Mesendoderm (in vitro differentiated cells): ENCODE results near the gene ZNF763.

Source experiments
- DNase-seq: peaks from one replicate; pipeline ENCODE4 v3.0.0; 2013
- H2AK5ac ChIP-seq: 2 replicates; pipeline ENCODE4 v1.6.1; 2013; ENCODE audit warnings: low read length, inconsistent platforms
- H2BK120ac ChIP-seq: 2 replicates; pipeline ENCODE4 v1.6.1; 2013; ENCODE audit warnings: low read depth, mild to moderate bottlenecking, low read length, moderate library complexity, mixed read lengths
- H2BK15ac ChIP-seq: replicated peaks from 2 replicates; pipeline ENCODE4 v1.6.1; 2013; ENCODE audit warnings: low read depth, mild to moderate bottlenecking, moderate library complexity
- H2BK5ac ChIP-seq: 2 replicates; pipeline ENCODE4 v1.6.1; 2013; ENCODE audit warnings: low read length, inconsistent platforms
- H3K18ac ChIP-seq: 2 replicates; pipeline ENCODE4 v1.6.1; 2013; ENCODE audit warnings: mild to moderate bottlenecking, low read length, mixed read lengths
- H3K23ac ChIP-seq: one replicate; pipeline ENCODE4 v1.6.1; 2013; ENCODE audit warnings: low read length
- H3K27ac ChIP-seq: 2 replicates; pipeline ENCODE4 v1.5.1; 2013; ENCODE audit warnings: low read depth, mild to moderate bottlenecking, inconsistent platforms, low read length, moderate library complexity
- H3K27me3 ChIP-seq: 2 replicates; pipeline ENCODE4 v1.6.1; 2013; ENCODE audit warnings: low read length, control low read depth, mild to moderate bottlenecking, inconsistent platforms; ENCODE audit not compliant: insufficient read depth, poor library complexity
- H3K36me3 ChIP-seq: 2 replicates; pipeline ENCODE4 v1.6.1; 2013; ENCODE audit warnings: low read length, inconsistent platforms; ENCODE audit not compliant: control insufficient read depth, insufficient read depth
- H3K4ac ChIP-seq: one replicate; pipeline ENCODE4 v1.6.1; 2013; ENCODE audit warnings: low read depth, mild to moderate bottlenecking, low read length, moderate library complexity
- H3K4me1 ChIP-seq: 2 replicates; pipeline ENCODE4 v1.6.1; 2013; ENCODE audit warnings: low read depth, low read length, inconsistent platforms; ENCODE audit not compliant: control insufficient read depth
- H3K4me2 ChIP-seq: 2 replicates; pipeline ENCODE4 v1.6.1; 2013; ENCODE audit warnings: low read length
- H3K4me3 ChIP-seq: 2 replicates; pipeline ENCODE4 v1.5.1; 2013; ENCODE audit warnings: mild to moderate bottlenecking, low read length
- H3K56ac ChIP-seq: one replicate; pipeline ENCODE4 v1.6.1; 2013; ENCODE audit warnings: low read length
- H3K79me1 ChIP-seq: 2 replicates; pipeline ENCODE4 v1.6.1; 2013; ENCODE audit warnings: low read length, inconsistent platforms
- H3K79me2 ChIP-seq: 2 replicates; pipeline ENCODE4 v1.6.1; 2013; ENCODE audit warnings: mild to moderate bottlenecking, low read length; ENCODE audit not compliant: control insufficient read depth, insufficient read depth
- H3K9ac ChIP-seq: 2 replicates; pipeline ENCODE4 v1.6.1; 2013; ENCODE audit warnings: low read length, inconsistent platforms
- H4K5ac ChIP-seq: one replicate; pipeline ENCODE4 v1.6.1; 2013; ENCODE audit warnings: low read length
- H4K8ac ChIP-seq: one replicate; pipeline ENCODE4 v1.6.1; 2013; ENCODE audit warnings: low read depth, mild to moderate bottlenecking, control low read depth, low read length, moderate library complexity
- WGBS: extraction: QIAGEN DNeasy Blood & Tissue Kit; methylation state at CpG from one replicate; pipeline ENCODE4 v1.1.7; 2013; ENCODE audit warnings: low lambda C conversion rate, missing lambda C conversion rate; ENCODE audit not compliant: insufficient coverage; ENCODE audit errors: extremely low coverage; 5-methylcytosine and 5-hydroxymethylcytosine counted together

The ZNF763 gene

DNA sequence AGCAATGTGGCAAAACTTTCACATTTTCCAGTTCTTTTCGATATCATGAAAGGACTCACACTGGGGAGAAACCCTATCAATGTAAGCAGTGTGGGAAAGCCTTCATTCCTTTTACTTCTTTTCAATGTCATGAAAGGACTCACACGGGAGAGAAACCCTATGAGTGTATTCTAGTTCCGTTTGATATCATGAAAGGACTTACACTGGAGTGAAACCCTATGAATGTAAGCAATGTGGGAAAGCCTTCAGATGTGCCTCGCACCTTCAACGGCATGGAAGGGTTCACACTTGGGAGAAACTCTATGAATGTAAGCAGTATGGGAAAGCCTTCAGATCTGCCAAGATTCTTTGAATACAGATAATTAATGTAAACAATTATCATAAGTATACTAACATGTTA, 14.5 kb upstream of the ZNF763 start:
- H3K79me1 ChIP-seq, result no peaks in the 10 kb centered on the region
- H2BK15ac ChIP-seq, result no peak overlapping the region
- H3K4me3 ChIP-seq, result peak overlapping the region; percentile 56
- H3K27me3 ChIP-seq, result no peaks in the 10 kb centered on the region
- no peaks in the 10 kb centered on the region for H3K4me1 ChIP-seq
- no peak for DNase-seq
- no peak overlapping the region for H3K18ac ChIP-seq
- no peak overlapping the region for H3K23ac ChIP-seq
- no peak overlapping the region for H2AK5ac ChIP-seq
- no CpG with 5 or more reads among the region's 5 CpGs for WGBS
- no peak overlapping the region for H3K27ac ChIP-seq
- H3K4me2 ChIP-seq, result no peak overlapping the region
- H3K4ac ChIP-seq, result no peak overlapping the region
- no peak overlapping the region for H3K56ac ChIP-seq
- H3K9ac ChIP-seq, result no peak overlapping the region
- H2BK120ac ChIP-seq, result no peak overlapping the region
- H3K79me2 ChIP-seq, result no peaks in the 10 kb centered on the region
- no peak overlapping the region for H4K8ac ChIP-seq
- no peak overlapping the region for H2BK5ac ChIP-seq
- no peak overlapping the region for H4K5ac ChIP-seq
- peaks cover 17% of the 10 kb centered on the region for H3K36me3 ChIP-seq

DNA sequence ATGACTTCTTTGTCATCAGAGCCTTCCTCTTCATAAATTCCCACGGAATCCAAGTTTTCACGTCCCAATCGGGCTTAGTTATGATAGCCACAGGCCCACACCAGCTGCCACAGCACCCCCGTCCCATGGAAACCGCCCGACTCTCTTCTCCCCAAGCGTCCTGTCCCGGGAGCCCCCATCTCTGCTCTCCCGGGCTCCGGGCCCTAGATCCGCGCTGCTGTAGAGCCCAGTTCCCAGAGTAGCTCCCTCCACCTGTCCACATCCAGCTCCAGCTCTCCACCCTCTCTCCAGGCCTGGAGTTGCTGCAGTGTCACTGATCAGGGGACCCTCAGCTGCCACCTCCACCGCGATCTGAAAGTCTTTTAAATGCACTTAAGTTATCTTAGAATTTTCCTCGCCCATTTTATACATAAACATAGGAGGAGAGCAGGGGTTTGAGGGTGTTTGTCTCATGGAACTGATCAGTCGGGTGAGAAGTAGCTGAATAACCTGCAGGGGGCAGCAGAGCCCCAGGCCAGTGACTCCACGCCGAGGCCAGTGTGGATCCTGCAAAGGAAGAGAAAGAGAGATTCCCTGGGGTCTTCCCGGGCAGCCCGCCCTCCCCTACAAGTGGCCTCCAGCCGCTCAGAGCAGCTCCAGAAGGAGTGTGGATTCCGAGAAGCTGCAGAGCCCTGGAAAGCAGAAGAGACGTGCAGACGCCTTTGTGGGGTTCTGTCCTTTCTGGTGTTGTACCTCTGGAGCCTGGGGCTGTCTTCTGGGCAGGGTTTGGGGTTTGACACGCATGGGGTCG, 1.1 kb upstream of the ZNF763 start:
- Histone ChIP-seq H3K9ac (no peak overlapping the region), H3K4me1 (no peaks in the 10 kb centered on the region), H2BK5ac (no peak overlapping the region), H3K4me3 (no peak overlapping the region), H3K4ac (no peak overlapping the region), H2BK120ac (no peak overlapping the region), H3K36me3 (no peaks in the 10 kb centered on the region), H2AK5ac (no peak overlapping the region), H3K79me2 (no peaks in the 10 kb centered on the region), H3K27ac (no peak overlapping the region), H3K79me1 (no peaks in the 10 kb centered on the region), H4K5ac (no peak overlapping the region), H3K4me2 (no peak overlapping the region), H3K27me3 (no peaks in the 10 kb centered on the region), H2BK15ac (no peak overlapping the region), H3K18ac (no peak overlapping the region), H3K56ac (peak overlapping the region; percentile 68), H4K8ac (no peak overlapping the region), H3K23ac (no peak overlapping the region)
- peak; percentile 87 for DNase-seq
- no CpG with 5 or more reads among the region's 26 CpGs for WGBS

DNA sequence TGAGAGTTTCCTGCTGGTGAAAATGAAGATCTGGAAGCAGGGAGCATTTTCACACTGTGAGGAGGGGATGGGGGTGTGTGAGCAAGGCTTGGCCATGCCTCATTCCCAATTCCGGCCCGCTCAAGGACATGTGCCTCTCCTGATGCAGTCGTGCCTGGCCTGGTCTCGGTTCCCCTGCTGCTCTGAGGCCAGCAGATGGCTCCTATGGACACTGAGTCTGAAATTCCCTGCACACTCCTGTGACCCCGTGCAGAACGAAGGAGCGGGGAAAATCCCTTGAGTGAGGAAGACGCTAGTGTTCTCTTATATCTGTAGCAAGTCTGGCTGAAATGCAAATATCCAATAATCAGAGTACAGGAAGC, 363 bp upstream of the ZNF763 start:
- no CpG with 5 or more reads among the region's 8 CpGs for WGBS
- Histone ChIP-seq H3K27ac (no peak overlapping the region), H3K23ac (no peak overlapping the region), H2BK15ac (no peak overlapping the region), H3K79me1 (no peaks in the 10 kb centered on the region), H3K79me2 (no peaks in the 10 kb centered on the region), H4K8ac (no peak overlapping the region), H3K4me3 (no peak overlapping the region), H3K18ac (no peak overlapping the region), H4K5ac (no peak overlapping the region), H3K9ac (peak overlapping the region; percentile 30), H3K4ac (no peak overlapping the region), H2AK5ac (no peak overlapping the region), H2BK120ac (no peak overlapping the region), H3K27me3 (no peaks in the 10 kb centered on the region), H3K4me2 (peak overlapping the region; percentile 33), H2BK5ac (no peak overlapping the region), H3K4me1 (no peaks in the 10 kb centered on the region), H3K36me3 (no peaks in the 10 kb centered on the region), H3K56ac (peak overlapping the region; percentile 68)
- DNase-seq, result no peak

DNA sequence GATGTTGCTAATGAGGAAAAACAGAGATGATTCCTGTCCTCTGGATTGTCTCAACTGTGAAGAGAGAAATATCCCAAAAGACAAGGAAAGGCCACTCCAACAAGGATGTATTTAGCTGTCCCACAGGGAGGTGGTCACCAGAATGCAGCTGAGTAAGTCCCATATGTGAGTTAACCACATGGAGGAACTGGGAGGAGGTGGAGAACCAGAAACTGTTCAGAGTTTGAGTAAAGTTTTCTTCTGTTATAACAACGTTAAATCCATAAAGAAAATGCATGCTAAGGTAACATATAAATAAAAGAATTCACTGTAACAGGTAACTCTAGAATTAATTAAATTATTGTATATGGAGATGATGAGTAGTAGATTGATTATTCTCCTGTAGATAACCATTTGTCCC, 5.3 kb downstream of the ZNF763 start:
- no peak overlapping the region for H3K4ac ChIP-seq
- H3K79me1 ChIP-seq, result no peaks in the 10 kb centered on the region
- H3K9ac ChIP-seq, result no peak overlapping the region
- H3K79me2 ChIP-seq, result no peaks in the 10 kb centered on the region
- H3K56ac ChIP-seq, result no peak overlapping the region
- no peaks in the 10 kb centered on the region for H3K27me3 ChIP-seq
- no peaks in the 10 kb centered on the region for H3K36me3 ChIP-seq
- H3K27ac ChIP-seq, result no peak overlapping the region
- no peak overlapping the region for H4K5ac ChIP-seq
- H4K8ac ChIP-seq, result no peak overlapping the region
- no peak overlapping the region for H3K4me3 ChIP-seq
- no peak for DNase-seq
- H2BK5ac ChIP-seq, result no peak overlapping the region
- no peak overlapping the region for H3K4me2 ChIP-seq
- H2BK15ac ChIP-seq, result no peak overlapping the region
- WGBS, result no CpG with 5 or more reads among the region's 1 CpG
- H2AK5ac ChIP-seq, result no peak overlapping the region
- H3K18ac ChIP-seq, result no peak overlapping the region
- no peaks in the 10 kb centered on the region for H3K4me1 ChIP-seq
- no peak overlapping the region for H2BK120ac ChIP-seq
- H3K23ac ChIP-seq, result no peak overlapping the region

DNA sequence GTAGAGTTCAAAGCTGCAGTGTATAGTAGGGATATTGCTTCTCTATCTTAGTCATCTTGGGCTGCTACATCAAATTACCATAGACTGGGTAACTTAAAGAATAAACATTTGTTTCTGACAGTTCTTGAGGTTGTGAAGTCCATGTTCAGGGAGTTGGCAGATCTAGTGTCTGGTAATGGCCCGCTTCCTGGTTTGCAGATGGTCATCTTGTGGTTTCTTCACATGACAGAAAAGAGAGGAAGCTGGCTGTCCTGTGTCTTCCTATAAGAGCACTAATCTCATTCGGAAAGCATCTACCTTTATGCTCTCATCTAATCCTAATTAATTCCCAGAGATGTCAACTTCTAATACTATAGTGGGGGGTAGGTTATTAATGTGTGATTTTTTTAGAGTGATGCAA, 6.2 kb downstream of the ZNF763 start:
- no CpG with 5 or more reads among the region's 2 CpGs for WGBS
- Histone ChIP-seq H2BK120ac (no peak overlapping the region), H3K4me2 (no peak overlapping the region), H3K79me2 (no peaks in the 10 kb centered on the region), H2AK5ac (no peak overlapping the region), H2BK15ac (no peak overlapping the region), H3K56ac (no peak overlapping the region), H2BK5ac (no peak overlapping the region), H3K9ac (no peak overlapping the region), H3K79me1 (no peaks in the 10 kb centered on the region), H3K4me1 (no peaks in the 10 kb centered on the region), H3K27me3 (no peaks in the 10 kb centered on the region), H3K18ac (no peak overlapping the region), H4K8ac (no peak overlapping the region), H3K23ac (no peak overlapping the region), H3K4ac (no peak overlapping the region), H3K4me3 (no peak overlapping the region), H3K36me3 (no peaks in the 10 kb centered on the region), H4K5ac (no peak overlapping the region), H3K27ac (no peak overlapping the region)
- no peak for DNase-seq
